Mucosa of descending colon (tissue), 3 donors: ENCODE data around the gene RIPOR2. TPM values are rescaled to one million over a fixed set of nuclear protein-coding genes. Genes with fewer than 3 reads are reported as not detected.

Experiments used
- ATAC-seq: fragments of 200-7000 bp; cut with Tn5 transposase; one replicate; pipeline ENCODE4 v1.9.1; 2020; ENCODE audit warnings: mild to moderate bottlenecking, moderate library complexity
- DNase-seq, 3 donors: peaks; one replicate each; pipeline ENCODE4 v3.0.0-alpha.2; 2020
- H3K36me3 ChIP-seq: fragments of 200-600 bp; one replicate; pipeline ENCODE4 v1.8.0; 2021; ENCODE audit warnings: low read depth, mild to moderate bottlenecking
- H3K4me1 ChIP-seq: fragments of 200-600 bp; one replicate; pipeline ENCODE4 v1.8.0; 2021; ENCODE audit warnings: low read depth, mild to moderate bottlenecking
- H3K4me3 ChIP-seq: fragments of 200-600 bp; one replicate; pipeline ENCODE4 v1.8.0; 2021; ENCODE audit warnings: mild to moderate bottlenecking
- H3K9me3 ChIP-seq: fragments of 200-600 bp; one replicate; pipeline ENCODE4 v1.8.0; 2021; ENCODE audit warnings: mild to moderate bottlenecking
- CTCF ChIP-seq: fragments of 200-600 bp; IDR thresholded peaks from one replicate; pipeline ENCODE4 v1.8.0; 2022; ENCODE audit warnings: antibody characterized with exemption, mild to moderate bottlenecking
- intact Hi-C, 2 donors: fragments of 100-400 bp; cut with DNase I in 1 of 2; cut with micrococcal nuclease in 1 of 2; formaldehyde crosslinking; loops; one replicate each; pipeline versions ENCODE4 v1.11.0 to v1.11.1; 2022; cut with DNase I, micrococcal nuclease
- total RNA-seq, 3 donors: library from RNA; stranded (reverse); fragmentation: NEBNext Ultra II Directional in 2 of 3; extraction: Animal tissue kit (Norgen Biotek cat#: 25700) in 2 of 3; gene quantifications; one replicate each; pipeline versions ENCODE4 v1.2.1 to v1.2.4, GENCODE V29; 2021 to 2023
- donor health status: DM: no; HTN: no; CAD: no; lungs with moderate emphysema.
- donor health status: DM: no; HTN: no; CAD: no.
- donor health status: DM: no; HTN: yes; CAD: no.

Gene RIPOR2
- total RNA-seq, 3 donors from 2014 or later, result 2.9 to 4.7 (median 4.1) TPM

GRCh38 chr6:24900917-24901697 lies 34.7 kb downstream of the RIPOR2 start:
- Histone ChIP-seq H3K36me3 (no peaks in the 10 kb centered on the region), H3K9me3 (no peaks in the 10 kb centered on the region), H3K4me1 (no peaks in the 10 kb centered on the region), H3K4me3 (no peak overlapping the region)
- DNase-seq, result no peak
- TF ChIP-seq CTCF, result no peak
- intact Hi-C loops, result no loop called here
- ATAC-seq, result no peak

- Histone ChIP-seq H3K4me3 (no peak overlapping the region), H3K4me1 (no peaks in the 10 kb centered on the region), H3K36me3 (no peaks in the 10 kb centered on the region), H3K9me3 (no peaks in the 10 kb centered on the region)
- TF ChIP-seq CTCF, result no peak
- intact Hi-C loops, result no loop called here
- ATAC-seq (no peak), DNase-seq (no peak)
Measured at GRCh38 chr6:24899997-24900325, 35.8 kb downstream of the RIPOR2 start.

- DNase-seq (no peak), ATAC-seq (no peak)
- TF ChIP-seq CTCF, result no peak
- Histone ChIP-seq H3K9me3 (no peaks in the 10 kb centered on the region), H3K4me3 (no peak overlapping the region), H3K36me3 (no peaks in the 10 kb centered on the region), H3K4me1 (no peaks in the 10 kb centered on the region)
- intact Hi-C loops, result no loop called here
Measured at GRCh38 chr6:24899136-24899996, 36.4 kb downstream of the RIPOR2 start.

- H3K4me1 ChIP-seq, result no peaks in the 10 kb centered on the region
- intact Hi-C loops, result no loop called here
- no peak for DNase-seq
- no peaks in the 10 kb centered on the region for H3K9me3 ChIP-seq
- peak; percentile 58 for ATAC-seq
- no peaks in the 10 kb centered on the region for H3K36me3 ChIP-seq
- H3K4me3 ChIP-seq, result no peak overlapping the region
- TF ChIP-seq CTCF, result no peak
Measured at GRCh38 chr6:24898676-24899075, 37.1 kb downstream of the RIPOR2 start.

GRCh38 chr6:24897186-24897585 lies 38.6 kb downstream of the RIPOR2 start:
- intact Hi-C loops, result no loop called here
- TF ChIP-seq CTCF, result no peak
- no peak overlapping the region for H3K4me3 ChIP-seq
- no peaks in the 10 kb centered on the region for H3K4me1 ChIP-seq
- ATAC-seq (no peak), DNase-seq (no peak)
- no peaks in the 10 kb centered on the region for H3K9me3 ChIP-seq
- H3K36me3 ChIP-seq, result no peaks in the 10 kb centered on the region
